NCI-H2196 treated with DMSO at 0.1 percent for 48 hours (cell line): ENCODE measurements around the gene SELENOM.

Experiments used
- DNase-seq: peaks from one replicate; lab custom pipeline; 2025; ENCODE audit not compliant: unreplicated experiment; lab: John Stamatoyannopoulos, UW

Gene SELENOM, protein sequence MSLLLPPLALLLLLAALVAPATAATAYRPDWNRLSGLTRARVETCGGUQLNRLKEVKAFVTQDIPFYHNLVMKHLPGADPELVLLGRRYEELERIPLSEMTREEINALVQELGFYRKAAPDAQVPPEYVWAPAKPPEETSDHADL

DNA sequence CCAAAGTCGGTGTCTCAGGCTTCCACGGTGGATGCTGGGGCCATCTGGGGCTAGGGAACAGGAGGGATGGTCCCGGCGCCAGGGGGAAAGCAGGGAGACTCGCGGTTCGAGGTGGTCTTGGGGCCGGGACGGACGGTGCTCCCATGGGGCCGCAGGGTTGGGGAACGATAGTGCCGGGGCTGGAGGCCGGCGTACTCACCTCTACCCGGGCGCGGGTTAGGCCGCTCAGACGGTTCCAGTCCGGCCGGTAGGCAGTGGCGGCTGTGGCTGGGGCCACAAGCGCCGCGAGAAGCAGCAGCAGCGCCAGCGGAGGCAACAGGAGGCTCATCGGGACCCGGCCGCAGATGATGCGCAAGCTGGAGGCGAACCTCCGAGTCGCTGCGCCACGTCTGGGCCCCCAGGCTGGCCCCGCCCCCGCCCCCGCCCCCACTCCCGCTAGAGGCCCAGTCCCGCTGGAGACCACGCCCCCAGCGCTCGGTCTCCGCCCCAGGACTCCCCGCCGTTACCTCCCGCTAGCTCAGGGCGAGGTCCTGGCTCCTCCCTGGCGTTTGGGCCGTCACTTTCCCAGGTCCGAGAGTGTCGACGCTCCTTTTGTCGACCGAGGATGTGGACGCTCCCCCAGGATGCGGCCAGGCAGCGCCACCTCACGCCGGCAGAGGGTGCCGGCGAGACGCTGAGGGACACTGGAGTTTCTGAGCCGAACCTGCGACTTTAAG, at the start of gene SELENOM:
Gene SELENOM, minus strand, starts transcription at position 391 of the 716 bp plus-strand sequence. Its CDS starts 63 bp downstream, at position 328.
- peak; percentile 85 for DNase-seq

DNA sequence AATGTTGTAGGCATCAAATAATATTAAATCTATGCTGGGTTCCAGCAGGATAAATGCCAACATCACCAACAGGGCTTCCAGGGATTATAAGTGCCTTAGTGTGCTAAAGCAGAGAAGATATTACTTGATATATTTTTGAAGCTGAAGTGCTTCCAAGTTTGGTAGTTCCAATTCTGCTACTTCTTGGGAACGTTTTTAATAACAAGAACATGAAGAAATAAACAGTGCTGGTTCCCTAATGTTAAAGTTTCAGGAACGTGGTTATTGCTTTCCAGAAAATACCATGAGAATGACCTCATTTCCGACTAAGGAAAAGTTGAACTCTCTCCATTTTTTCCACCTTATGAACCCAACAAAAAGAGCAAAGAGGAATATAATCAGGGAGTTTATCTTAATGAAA, 48.1 kb upstream of the SELENOM start:
- DNase-seq: no peak

DNA sequence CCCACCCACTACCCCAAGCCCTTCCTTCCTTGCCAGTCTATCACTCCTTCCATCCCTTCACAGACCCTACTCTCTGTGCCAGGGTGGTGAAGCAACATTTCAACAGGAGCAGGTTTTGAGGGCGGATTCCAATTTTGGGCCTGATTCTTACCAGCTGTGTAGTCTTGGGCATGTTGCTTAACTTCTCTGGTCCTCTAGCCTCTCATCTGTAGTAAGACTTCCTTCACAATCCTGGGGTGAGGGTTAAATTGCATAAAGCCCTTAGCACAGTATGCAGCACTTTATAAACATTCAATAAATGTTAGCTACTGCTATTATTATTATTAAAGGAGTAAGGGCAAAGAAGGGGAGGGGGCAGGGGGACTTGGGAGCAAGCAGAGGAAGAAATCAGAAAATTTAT, 47.6 kb upstream of the SELENOM start:
- DNase-seq: no peak

DNA sequence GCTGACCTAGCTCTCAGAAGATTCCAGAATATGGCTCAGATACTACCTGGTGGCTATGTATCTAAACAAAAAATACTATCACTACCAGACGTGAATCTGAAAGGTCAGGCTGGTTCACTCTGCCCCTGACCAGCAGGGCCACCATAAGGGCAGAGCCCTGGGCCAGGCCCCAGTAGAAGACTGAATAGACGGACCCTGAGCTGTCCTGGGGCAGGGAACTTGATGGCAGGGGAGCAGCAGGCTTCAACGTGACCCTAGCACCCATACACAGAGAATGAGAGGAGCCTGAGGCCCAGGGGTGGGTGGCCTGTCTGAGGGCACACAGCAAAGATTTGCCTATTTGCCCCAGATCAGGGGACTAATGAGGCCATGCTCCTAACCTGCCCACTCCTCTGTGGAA, 46.0 kb upstream of the SELENOM start:
- DNase-seq: no peak

DNA sequence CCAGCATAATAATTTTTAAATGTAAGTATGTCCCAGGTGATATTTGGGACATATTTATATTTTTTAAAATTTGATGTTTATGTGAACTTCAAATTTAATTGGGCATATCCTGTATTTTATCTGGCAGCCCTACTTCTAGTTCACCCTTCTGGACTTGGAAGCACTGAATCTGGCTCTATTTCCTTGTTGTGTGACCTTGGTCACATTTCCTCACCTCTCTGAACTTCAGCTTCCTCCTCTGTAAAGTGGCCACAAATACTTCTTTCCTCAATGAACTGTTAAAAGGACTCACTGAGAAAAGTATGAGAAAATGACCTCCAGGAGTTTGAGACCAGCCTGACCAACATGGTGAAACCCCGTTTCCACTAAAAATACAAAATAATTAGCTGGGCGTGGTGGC, 44.5 kb upstream of the SELENOM start:
- DNase-seq: no peak

DNA sequence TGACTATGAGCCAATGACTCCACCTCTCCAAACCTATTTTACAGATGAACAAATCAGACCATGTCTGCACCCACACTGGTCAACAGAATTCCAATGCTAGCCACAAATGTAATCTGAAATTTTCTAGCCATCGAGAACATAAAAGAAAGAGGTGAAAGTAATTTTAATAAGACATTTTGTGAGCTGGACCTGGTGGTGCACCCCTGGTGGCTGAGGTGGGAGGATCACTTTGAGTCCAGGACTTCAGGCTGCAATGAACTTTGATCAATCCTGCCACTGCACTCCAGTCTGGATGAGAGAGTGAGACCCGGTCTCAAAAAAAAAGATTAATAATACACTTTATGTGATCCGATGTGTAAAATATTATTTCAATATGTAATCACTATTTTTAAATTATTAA, 43.2 kb upstream of the SELENOM start:
- no peak for DNase-seq

DNA sequence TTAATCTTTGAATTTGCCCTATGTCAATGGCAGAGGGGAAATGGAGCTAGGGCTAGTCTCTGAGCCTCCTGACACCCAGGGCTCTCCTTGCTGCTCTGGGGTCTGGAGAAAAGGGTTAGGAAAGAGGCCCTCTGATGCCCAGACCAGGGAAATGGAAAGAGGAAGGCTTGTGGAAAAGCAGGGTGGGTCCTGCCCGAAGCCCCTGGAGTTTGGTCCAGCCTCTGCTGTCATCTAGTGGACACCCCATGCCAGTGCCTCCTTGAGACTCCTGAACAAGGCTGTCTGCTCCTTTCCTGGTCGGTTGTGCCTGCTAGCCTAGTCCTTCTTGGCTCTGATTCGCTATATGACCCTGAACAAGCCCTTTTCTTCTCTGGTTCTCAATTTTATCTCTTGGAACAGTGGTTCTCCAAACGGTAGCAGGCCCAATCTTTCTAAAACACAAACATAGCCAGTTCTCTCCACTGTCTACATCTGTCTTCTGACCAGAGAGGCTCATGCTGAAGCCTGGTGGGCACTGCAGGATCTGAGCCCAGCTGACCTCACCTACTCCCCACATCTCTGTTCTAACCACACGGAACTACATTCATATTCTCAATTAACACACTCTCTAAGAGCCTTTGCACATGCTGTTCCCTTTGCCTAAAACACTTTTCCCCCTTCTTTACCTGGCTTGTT, 41.7 kb upstream of the SELENOM start:
- DNase-seq: peak; percentile 42

DNA sequence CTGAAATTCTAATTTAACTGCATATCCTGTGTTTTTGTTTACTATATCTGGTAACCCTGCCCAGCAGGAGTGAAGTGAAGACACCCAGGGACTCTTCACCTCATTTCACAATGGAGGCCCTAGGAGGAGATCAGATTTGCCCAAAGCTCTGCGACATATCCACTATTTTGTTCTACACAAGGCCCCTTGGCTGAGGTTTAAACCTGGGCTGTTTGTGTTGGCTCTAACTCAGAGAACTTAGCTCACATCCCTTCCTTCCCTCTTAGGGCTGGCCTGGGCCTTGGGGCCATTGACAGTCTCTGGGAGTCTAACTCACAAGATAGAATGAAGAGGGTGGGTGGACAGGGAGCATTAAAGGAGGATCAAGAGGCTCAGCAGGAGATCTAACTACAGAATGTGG, 41.1 kb upstream of the SELENOM start:
- no peak for DNase-seq

DNA sequence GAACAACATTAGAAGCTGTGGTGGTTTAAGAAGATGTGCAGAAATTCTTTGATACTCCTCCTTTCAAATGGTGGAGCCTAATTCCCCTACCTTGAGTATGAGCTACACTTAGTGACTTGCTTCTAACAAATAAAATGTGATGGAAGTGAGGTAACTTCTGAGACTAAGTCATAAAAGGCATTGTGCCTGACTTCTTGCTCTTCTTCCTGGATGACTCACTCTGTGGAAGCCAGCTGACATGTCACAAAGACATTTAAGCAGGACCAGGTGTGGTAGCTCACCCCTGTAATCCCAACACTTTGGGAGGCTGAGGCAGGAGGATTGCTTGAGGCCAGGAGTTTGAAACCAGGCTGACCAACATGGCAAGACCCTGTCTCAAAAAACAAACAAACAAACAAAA, 36.9 kb upstream of the SELENOM start:
- no peak for DNase-seq

DNA sequence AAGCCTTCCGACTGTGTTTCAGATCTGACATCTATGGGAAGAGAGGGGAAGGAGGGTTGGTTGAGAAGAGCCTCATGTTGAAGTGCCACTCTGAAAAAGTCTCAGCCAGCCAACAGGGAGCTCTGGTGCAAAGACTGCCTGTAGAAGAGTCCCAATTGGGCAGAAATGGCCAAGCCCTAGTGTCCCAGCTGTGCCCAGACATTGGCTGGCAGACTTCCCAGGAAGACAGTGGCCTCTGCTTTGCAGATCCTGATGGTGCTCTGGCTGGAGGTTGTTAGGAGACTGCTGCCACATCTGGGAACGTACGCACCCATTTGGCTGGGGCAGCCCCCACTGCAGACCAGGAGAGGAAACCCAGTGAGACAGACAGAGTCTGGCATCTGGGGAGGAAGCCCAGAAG, 36.2 kb upstream of the SELENOM start:
- DNase-seq: no peak

DNA sequence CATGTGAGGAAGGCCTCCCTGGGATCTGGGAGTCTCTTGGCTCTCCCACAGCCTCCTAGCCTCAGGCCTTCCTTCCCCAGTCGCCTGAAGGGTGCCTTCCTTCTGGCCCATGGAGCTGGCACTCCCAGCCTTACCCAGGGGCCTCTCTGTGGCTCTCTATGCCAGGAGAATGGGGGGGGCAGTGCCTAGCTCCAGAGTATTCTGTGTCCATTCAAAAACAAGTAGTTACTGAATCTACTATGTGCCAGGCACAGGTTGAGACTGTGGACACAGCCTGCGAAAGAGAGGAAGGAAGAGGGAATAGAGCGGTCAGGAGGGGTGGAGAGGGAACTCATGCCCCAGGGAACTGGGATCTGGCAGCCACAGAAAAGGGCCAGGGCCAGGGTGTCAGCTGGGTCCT, 35.7 kb upstream of the SELENOM start:
- DNase-seq: no peak

DNA sequence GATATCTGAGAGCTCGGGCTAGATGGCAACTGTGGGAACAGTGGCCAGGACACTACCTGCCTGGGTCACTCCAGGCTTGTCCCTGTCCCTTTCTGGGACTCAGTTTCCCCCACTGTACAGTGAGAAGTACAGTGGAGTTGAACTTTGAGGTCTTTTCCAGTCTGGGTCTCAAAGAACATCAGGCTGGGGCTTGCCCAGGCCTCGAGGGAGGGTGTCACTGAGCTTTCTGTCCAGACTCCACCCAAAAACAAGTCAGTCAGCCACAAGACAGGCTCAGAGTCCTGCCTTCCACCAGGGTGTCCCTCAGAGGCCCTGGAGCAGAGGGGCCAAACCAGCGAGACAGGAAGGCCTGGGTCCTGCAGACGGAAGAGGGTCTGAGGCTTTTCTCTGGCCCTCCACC, 34.9 kb upstream of the SELENOM start:
- no peak for DNase-seq

DNA sequence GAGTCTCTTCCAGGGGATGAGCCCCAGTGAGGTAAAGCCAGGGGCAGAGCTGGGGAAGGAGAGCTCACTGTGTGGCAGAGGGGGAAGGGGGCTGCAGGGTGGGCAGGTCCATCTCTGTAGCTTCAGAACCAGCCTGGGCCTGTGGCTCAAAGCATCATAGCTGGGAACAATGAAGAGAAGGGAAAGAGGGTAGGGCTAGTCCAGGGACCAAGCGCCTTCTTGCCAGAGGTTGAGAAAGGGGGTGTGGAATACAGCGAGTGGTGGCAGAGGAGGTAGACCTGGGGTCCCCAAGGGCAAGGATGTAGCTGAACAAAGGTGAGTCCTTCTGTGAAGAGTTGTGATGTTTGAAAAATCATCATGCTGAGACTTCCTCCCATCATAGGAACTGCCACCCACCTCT, 34.2 kb upstream of the SELENOM start:
- no peak for DNase-seq

DNA sequence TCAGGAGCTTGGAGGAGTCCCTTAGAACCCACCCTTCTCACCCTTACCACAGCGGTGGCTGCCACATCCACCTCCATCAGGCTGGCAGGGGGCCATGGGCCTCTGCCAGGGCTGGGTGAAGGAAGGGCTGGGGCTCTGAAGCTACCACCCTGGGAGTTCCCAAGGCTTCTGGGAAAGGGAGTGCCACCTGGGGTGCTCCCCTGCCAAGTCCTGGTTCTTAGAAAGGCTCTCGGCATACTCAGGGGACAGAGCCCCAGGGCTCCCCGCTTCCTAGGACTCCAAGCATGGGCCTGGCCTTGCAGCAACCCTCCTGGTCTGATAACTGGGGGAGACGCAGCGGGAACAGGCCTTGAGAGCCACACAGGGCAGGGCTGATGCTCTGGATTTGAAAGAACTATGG, 33.4 kb upstream of the SELENOM start:
- DNase-seq: no peak

DNA sequence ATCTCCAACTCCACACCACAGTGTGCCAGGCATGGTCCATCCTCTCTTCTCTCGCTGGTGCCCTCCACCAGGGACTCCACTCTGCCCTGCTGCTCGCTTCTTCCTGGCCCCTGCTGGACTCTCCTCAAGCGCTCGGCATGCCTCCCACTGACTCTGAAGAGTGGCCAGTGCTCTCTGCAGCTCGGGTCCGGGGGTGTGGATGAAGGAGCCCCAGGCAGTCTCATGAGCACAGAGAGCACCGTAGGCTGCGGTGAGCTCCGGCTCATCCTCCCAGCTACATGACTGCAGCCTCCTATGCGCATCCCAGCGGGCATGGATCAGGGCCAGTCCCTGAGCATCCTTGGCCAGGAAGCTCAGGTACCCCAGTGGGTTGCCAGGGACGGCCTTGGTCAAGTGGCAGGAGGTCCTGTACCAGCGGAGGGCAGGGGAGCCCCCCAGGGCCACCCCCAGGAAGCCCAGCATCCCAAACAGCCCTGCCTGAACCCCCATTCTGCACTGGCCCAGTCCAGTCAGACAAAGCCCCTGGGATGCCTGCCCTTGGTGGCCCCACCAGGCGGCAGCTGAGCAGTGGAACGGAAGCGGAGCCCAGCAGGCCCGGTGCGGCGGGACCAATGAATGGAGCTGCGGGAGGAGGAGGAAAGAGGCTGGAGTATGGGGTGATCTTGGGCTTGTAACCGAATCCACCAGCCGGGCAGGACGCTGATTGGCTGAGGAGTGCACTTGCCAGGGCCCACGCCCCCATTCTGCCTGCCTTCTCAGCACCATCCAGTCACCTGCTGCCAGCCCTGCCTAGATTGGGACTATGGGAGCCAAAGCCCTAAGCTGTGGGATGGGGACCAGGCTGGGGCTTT, 32.7 kb upstream of the SELENOM start, which contains the start of gene PLA2G3:
Gene PLA2G3, minus strand, starts transcription at position 643 of the 851 bp plus-strand sequence. Its CDS starts 154 bp downstream, at position 489.
- DNase-seq: peak; percentile 79

DNA sequence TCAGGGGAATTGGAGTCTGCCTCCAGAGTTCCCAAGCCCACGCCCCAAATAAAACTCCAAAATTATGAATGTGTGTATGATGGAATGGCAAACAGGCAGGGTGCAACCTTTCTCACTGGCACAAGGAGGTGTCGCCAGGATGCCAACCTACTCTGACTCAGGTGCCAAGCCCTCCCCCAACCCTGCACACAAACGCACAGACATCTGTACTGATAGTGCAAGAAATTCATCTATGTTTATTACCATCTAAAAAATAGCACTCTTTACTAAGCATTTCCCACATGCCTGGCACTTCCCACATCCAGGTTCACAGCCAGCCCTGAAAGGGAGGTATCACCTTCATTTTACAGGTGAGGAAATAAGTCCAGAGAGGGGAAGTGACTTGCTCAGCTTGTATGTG, 31.7 kb upstream of the SELENOM start:
- no peak for DNase-seq

DNA sequence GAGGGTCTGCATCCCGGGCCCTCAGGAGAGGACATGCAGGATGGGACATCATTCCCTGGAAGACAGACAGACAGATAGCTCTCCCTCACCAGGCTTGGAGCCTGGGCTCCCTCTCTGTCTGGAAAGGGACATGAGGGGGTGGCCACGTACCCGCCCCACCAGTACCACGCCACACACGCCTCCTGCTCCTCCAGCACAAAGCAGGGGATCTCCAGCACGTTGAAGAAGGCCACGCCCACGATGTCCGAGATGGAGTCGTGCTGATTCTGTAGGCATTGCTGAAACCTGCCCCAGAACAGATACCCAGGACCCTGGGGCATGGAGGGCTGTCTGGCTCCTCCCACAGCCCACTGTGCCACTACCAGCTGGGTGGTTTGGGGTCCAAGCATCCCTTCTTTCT, 30.8 kb upstream of the SELENOM start:
- no peak for DNase-seq

DNA sequence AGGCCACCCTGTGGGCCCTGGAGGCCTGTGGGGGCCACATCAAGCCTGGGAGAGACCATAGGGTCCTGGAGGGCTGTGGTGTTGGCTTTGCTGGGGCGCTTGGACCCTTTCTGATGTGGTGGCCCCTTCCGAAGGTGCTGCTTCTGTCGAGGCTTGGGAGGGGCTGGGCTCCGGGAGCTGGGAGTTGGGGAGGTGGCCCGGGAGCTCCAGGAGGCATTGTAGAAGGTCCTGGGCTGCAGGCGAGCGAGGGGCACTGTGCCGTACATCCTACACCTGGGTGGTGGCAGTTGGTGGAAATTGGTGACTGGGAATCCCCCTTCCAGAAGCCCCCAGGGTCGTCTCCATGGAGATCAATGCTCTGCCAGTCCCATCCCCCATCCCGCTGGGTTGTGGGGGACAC, 30.4 kb upstream of the SELENOM start:
- DNase-seq: no peak

DNA sequence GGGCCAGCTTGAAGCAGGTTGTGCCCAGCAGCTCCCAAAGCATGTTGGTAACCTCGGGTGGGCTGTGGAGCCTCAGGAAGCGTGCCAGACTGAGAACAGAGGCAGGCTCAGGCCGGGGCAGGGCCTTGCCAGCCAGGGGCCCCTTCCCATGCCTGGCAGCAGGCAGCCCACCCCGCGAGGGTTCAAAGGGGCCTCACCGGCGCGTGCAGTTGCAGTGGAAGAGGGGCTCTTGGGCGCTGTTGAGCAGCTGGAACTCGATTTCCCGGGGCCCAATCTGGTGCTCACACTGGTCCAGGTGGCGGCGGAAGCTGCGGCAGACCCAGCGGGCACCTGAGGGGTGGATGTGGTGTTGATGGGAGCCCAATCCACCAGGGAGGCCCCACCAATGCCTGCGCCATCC, 29.3 kb upstream of the SELENOM start:
- DNase-seq: no peak

DNA sequence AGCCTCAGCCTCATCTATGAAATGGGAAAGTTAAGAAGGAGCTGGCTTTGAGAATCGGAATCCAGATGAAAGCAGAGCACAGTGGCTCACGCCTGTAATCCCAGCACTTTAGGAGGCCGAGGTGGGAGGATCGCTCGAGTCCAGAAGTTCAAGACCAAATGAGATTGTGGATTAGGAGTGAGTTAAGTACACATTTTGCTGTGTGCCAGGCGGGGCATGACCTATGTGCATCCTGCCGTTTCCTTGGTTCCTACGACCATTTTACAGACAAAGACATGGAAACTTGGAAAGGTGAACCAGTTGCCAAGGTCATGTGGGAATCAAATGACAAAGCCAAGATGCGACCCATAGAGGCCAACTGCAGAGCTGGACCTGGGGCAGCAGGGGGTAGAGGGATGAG, 28.8 kb upstream of the SELENOM start:
- DNase-seq: no peak

DNA sequence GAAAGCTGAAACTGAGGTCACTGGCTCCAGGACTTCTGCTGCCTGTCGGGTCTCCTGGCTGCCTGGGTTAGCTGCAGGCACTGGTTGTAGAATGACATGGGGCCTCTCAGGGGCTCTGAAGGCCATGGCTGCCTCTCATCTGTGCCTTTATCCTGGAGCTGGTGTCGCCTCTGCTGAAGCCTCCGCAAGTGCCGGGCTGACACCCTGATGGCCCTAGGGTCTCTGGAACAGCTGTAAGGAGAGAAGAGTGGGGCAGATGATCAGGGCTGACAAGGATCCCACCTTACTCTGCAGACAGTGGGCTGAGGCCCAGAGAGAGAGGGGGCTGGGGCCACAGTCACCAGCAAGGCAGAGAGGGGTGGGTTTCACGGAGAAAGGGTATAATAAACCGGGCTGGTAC, 28.3 kb upstream of the SELENOM start:
- no peak for DNase-seq

DNA sequence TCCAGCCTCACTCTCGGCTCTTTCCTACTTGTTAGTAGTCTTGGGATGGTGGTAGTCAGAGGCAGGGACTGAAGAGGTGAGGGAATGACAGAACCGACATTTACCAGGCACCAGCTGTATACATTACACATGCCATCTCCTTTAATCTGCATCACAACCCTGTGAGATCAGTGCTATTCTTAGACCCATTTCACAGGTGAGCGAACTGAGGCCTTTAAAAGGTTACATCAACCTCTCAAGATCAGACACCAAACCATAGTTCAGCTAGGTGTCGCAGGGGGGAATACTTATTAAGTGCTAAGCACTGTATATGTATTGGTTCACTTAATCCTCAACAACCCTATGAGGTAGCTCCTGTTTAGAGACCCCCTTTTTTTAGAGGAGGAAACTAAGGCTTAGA, 27.3 kb upstream of the SELENOM start:
- no peak for DNase-seq
